Measurements from ENCODE around the gene GNG12.

GNG12 gene

GRCh38 chr1:67812226-67812625 is 21.0 kb downstream of the GNG12 start:
- DNase-seq = no peak

- no peak for DNase-seq
Observed at GRCh38 chr1:67811781-67812180, 21.5 kb downstream of the GNG12 start.

- no peak for DNase-seq
Observed at GRCh38 chr1:67809887-67810286, 23.4 kb downstream of the GNG12 start.

- no peak for DNase-seq
Observed at GRCh38 chr1:67807282-67807681, 26.0 kb downstream of the GNG12 start.

GRCh38 chr1:67804710-67805109 is 28.6 kb downstream of the GNG12 start:
- DNase-seq = no peak

GRCh38 chr1:67803380-67804279 is 29.6 kb downstream of the GNG12 start:
- no peak for DNase-seq

GRCh38 chr1:67802565-67802964 is 30.7 kb downstream of the GNG12 start:
- no peak for DNase-seq

- no peak for DNase-seq
Observed at GRCh38 chr1:67801903-67802302, 31.4 kb downstream of the GNG12 start.

- no peak for DNase-seq
Observed at GRCh38 chr1:67795179-67795912, 37.9 kb downstream of the GNG12 start.

- no peak for DNase-seq
Observed at GRCh38 chr1:67793562-67793961, 39.7 kb downstream of the GNG12 start.

GRCh38 chr1:67792741-67793458 is 40.4 kb downstream of the GNG12 start:
- DNase-seq = no peak

- no peak for DNase-seq
Observed at GRCh38 chr1:67792103-67792502, 41.2 kb downstream of the GNG12 start.

- no peak for DNase-seq
Observed at GRCh38 chr1:67791686-67792085, 41.6 kb downstream of the GNG12 start.

GRCh38 chr1:67791261-67791660 is 42.0 kb downstream of the GNG12 start:
- no peak for DNase-seq

GRCh38 chr1:67790201-67790692 is 43.0 kb downstream of the GNG12 start:
- DNase-seq = no peak

GRCh38 chr1:67789551-67789950 is 43.7 kb downstream of the GNG12 start:
- no peak for DNase-seq

GRCh38 chr1:67788904-67789303 is 44.4 kb downstream of the GNG12 start:
- DNase-seq = no peak

GRCh38 chr1:67788238-67788790 is 45.0 kb downstream of the GNG12 start:
- DNase-seq = no peak

GRCh38 chr1:67787746-67788145 is 45.5 kb downstream of the GNG12 start:
- no peak for DNase-seq

- DNase-seq = no peak
Observed at GRCh38 chr1:67785847-67786753, 47.2 kb downstream of the GNG12 start.

- DNase-seq = no peak
Observed at GRCh38 chr1:67784545-67785186, 48.6 kb downstream of the GNG12 start.

Data from NCI-H82 (cell line).